H1 (cell line): ENCODE measurements around the gene MYO18A. TPM values are rescaled to one million over a fixed set of nuclear protein-coding genes. Genes with fewer than 3 reads are reported as not detected.

Source experiments
- CTCF ChIA-PET: fragments of 300-600 bp; sonication (Branson Sonifier 250); formaldehyde crosslinking; loops from one replicate; lab custom pipeline; 2021; ENCODE audit not compliant: partially characterized antibody; lab: Charles Lee
- POLR2A ChIA-PET: fragments of 300-600 bp; sonication (Branson Sonifier 250); formaldehyde crosslinking; loops from one replicate; lab custom pipeline; 2021; ENCODE audit warnings: inconsistent platforms; ENCODE audit not compliant: partially characterized antibody; lab: Charles Lee
- DNase-seq, 2 experiments: peaks; one replicate each; pipeline versions ENCODE4 v3.0.0 to v3.0.0-alpha.2; 2010 to 2022; ENCODE audit warnings: low spot score in 2 of 2, low read depth in 1 of 2, mixed read lengths in 1 of 2
- FAIRE-seq: peaks from 2 replicates; lab custom pipeline; 2011; peaks lifted over from hg19 to GRCh38; lab: Jason Lieb, UNC
- H2AFZ ChIP-seq: 2 replicates; pipeline ENCODE4 v1.8.1; 2012; ENCODE audit warnings: low read length, inconsistent platforms
- H2AK5ac ChIP-seq: 2 replicates; pipeline ENCODE4 v1.6.1; 2013; ENCODE audit warnings: low read depth, low read length
- H2BK120ac ChIP-seq: replicated peaks from 2 replicates; pipeline ENCODE3; 2013; ENCODE audit warnings: low read depth, low read length, inconsistent platforms
- H2BK12ac ChIP-seq: 2 replicates; pipeline ENCODE4 v1.6.1; 2013; ENCODE audit warnings: low read depth, low read length
- H2BK15ac ChIP-seq: 2 replicates; pipeline ENCODE4 v1.6.1; 2013; ENCODE audit warnings: low read length
- H2BK20ac ChIP-seq: 2 replicates; pipeline ENCODE4 v1.6.1; 2013; ENCODE audit warnings: low read length
- H2BK5ac ChIP-seq: 2 replicates; pipeline ENCODE4 v1.6.1; 2013; ENCODE audit warnings: low read depth, low read length
- H3K14ac ChIP-seq: 2 replicates; pipeline ENCODE4 v1.6.1; 2013; ENCODE audit warnings: inconsistent platforms; ENCODE audit not compliant: insufficient read length
- H3K18ac ChIP-seq: 2 replicates; pipeline ENCODE4 v1.6.1; 2013; ENCODE audit warnings: low read length; ENCODE audit errors: extremely low read depth
- H3K23ac ChIP-seq: 2 replicates; pipeline ENCODE4 v1.6.1; 2013; ENCODE audit warnings: inconsistent platforms; ENCODE audit not compliant: insufficient read length
- H3K23me2 ChIP-seq: 2 replicates; pipeline ENCODE4 v1.6.1; 2013; ENCODE audit warnings: low read depth, low read length
- H3K27ac ChIP-seq: 2 replicates; pipeline ENCODE4 v1.6.1; 2011; ENCODE audit warnings: low read depth, low read length, inconsistent platforms
- H3K27me3 ChIP-seq, 4 experiments: replicated peaks in 1 of 4; 1 replicate in 1 of 4; 2 replicates in 3 of 4; pipeline versions ENCODE4 v1.6.1 to v1.8.1; 2011 to 2013; ENCODE audit warnings: low read length in 3 of 4, mild to moderate bottlenecking in 3 of 4, inconsistent platforms in 2 of 4, mixed read lengths in 2 of 4, moderate library complexity in 1 of 4; ENCODE audit not compliant: control insufficient read depth in 3 of 4, insufficient read depth in 3 of 4; ENCODE audit errors: extremely low read depth in 1 of 4
- H3K36me3 ChIP-seq, 4 experiments: 2 replicates each; pipeline versions ENCODE4 v1.6.1 to v1.8.1; 2011 to 2013; ENCODE audit warnings: mild to moderate bottlenecking in 4 of 4, low read length in 3 of 4, moderate library complexity in 2 of 4, control low read depth in 1 of 4, inconsistent platforms in 1 of 4; ENCODE audit not compliant: insufficient read depth in 4 of 4, control insufficient read depth in 2 of 4
- H3K4ac ChIP-seq: replicated peaks from 2 replicates; pipeline ENCODE3; 2013; ENCODE audit warnings: low read length, low read depth, mixed read lengths, inconsistent platforms; ENCODE audit not compliant: insufficient read length
- H3K4me1 ChIP-seq, 4 experiments: replicated peaks in 1 of 4; 1 replicate in 1 of 4; 2 replicates in 3 of 4; pipeline versions ENCODE4 v1.6.1 to v1.8.1; 2011 to 2013; ENCODE audit warnings: low read length in 3 of 4, inconsistent platforms in 2 of 4, mixed read lengths in 1 of 4; ENCODE audit not compliant: insufficient read depth in 4 of 4, control insufficient read depth in 3 of 4
- H3K4me2 ChIP-seq, 2 experiments: 2 replicates each; pipeline versions ENCODE4 v1.6.1 to v1.8.1; 2011 to 2013; ENCODE audit warnings: low read depth in 2 of 2, low read length in 2 of 2, control low read depth in 1 of 2, inconsistent platforms in 1 of 2, mild to moderate bottlenecking in 1 of 2; ENCODE audit not compliant: insufficient read depth in 1 of 2
- H3K4me3 ChIP-seq, 4 experiments: fragments of 200-600, 300-600 bp in 1 of 4; sonication (generic), shearing (Covaris generic), sonication (Bioruptor Twin) in 1 of 4; 2 replicates each; pipeline versions ENCODE4 v1.5.1 to v1.8.1; 2011 to 2016; ENCODE audit warnings: low read length in 4 of 4, low read depth in 3 of 4, control low read depth in 2 of 4, inconsistent platforms in 2 of 4, mild to moderate bottlenecking in 2 of 4, mixed read lengths in 1 of 4, moderate library complexity in 1 of 4; ENCODE audit not compliant: insufficient read depth in 2 of 4; ENCODE audit errors: extremely low read depth in 1 of 4
- H3K56ac ChIP-seq: replicated peaks from 2 replicates; pipeline ENCODE3; 2013; ENCODE audit warnings: low read depth, mild to moderate bottlenecking, mixed read lengths, low read length, inconsistent platforms; ENCODE audit not compliant: insufficient read length
- H3K79me1 ChIP-seq: 2 replicates; pipeline ENCODE4 v1.6.1; 2013; ENCODE audit warnings: low read depth, low read length, control low read depth
- H3K79me2 ChIP-seq, 2 experiments: 2 replicates each; pipeline versions ENCODE4 v1.6.1 to v1.8.1; 2012 to 2013; ENCODE audit warnings: low read length in 2 of 2, mild to moderate bottlenecking in 2 of 2, inconsistent platforms in 1 of 2; ENCODE audit not compliant: insufficient read depth in 2 of 2, control insufficient read depth in 1 of 2
- H3K9ac ChIP-seq, 4 experiments: replicated peaks in 1 of 4; 1 replicate in 1 of 4; 2 replicates in 3 of 4; pipeline versions ENCODE4 v1.6.1 to v1.8.1; 2011 to 2013; ENCODE audit warnings: low read depth in 3 of 4, low read length in 3 of 4, control low read depth in 2 of 4, mild to moderate bottlenecking in 2 of 4, moderate library complexity in 2 of 4, inconsistent platforms in 1 of 4; ENCODE audit errors: extremely low read depth in 1 of 4
- H3K9me3 ChIP-seq, 2 experiments: 2 replicates each; pipeline versions ENCODE4 v1.6.1 to v1.8.1; 2012 to 2013; ENCODE audit warnings: mild to moderate bottlenecking in 2 of 2, moderate library complexity in 2 of 2, control low read depth in 1 of 2, inconsistent platforms in 1 of 2, low read depth in 1 of 2, low read length in 1 of 2, mixed read lengths in 1 of 2; ENCODE audit not compliant: insufficient read depth in 2 of 2
- H4K20me1 ChIP-seq, 2 experiments: replicated peaks in 1 of 2; 2 replicates each; pipeline versions ENCODE3 to v1.8.1; 2011 to 2013; ENCODE audit warnings: inconsistent platforms in 2 of 2, low read length in 2 of 2, mild to moderate bottlenecking in 1 of 2; ENCODE audit not compliant: insufficient read depth in 2 of 2, control insufficient read depth in 1 of 2
- H4K5ac ChIP-seq: 2 replicates; pipeline ENCODE4 v1.6.1; 2013; ENCODE audit warnings: low read length, low read depth, mixed read lengths, inconsistent platforms; ENCODE audit not compliant: insufficient read length
- H4K8ac ChIP-seq: 2 replicates; pipeline ENCODE4 v1.8.0; 2013; ENCODE audit warnings: mild to moderate bottlenecking, moderate library complexity, low read length, inconsistent platforms; ENCODE audit not compliant: insufficient read depth; ENCODE audit errors: extremely low read depth
- H4K91ac ChIP-seq: replicated peaks from 2 replicates; pipeline ENCODE3; 2013; ENCODE audit warnings: low read length, mixed read lengths, inconsistent platforms; ENCODE audit not compliant: insufficient read length
- BRCA1 ChIP-seq: IDR thresholded peaks from 2 replicates; pipeline ENCODE4 v1.6.1; 2012; ENCODE audit warnings: low read depth, low read length, improper control_type of control experiment
- CBX5 ChIP-seq: fragments of 300-800, 300-1000 bp; sonication (generic); IDR thresholded peaks from 2 replicates; pipeline ENCODE4 v1.7.1; 2016; ENCODE audit warnings: antibody characterized with exemption, low read length, low read depth
- CREB1 ChIP-seq: IDR thresholded peaks from 2 replicates; pipeline ENCODE4 v1.6.1; 2012; ENCODE audit warnings: inconsistent platforms
- EGR1 ChIP-seq: IDR thresholded peaks from 2 replicates; pipeline ENCODE4 v1.6.1; 2011; ENCODE audit warnings: low read depth, low read length, borderline replicate concordance
- HDAC2 ChIP-seq, 2 experiments: fragments of 300-600 bp in 1 of 2; sonication (generic) in 1 of 2; IDR thresholded peaks; 2 replicates each; pipeline ENCODE4 v1.6.1; 2011 to 2012; ENCODE audit warnings: low read depth in 2 of 2, low read length in 2 of 2, mild to moderate bottlenecking in 2 of 2, moderate library complexity in 2 of 2, borderline replicate concordance in 1 of 2, inconsistent platforms in 1 of 2
- JUN ChIP-seq: IDR thresholded peaks from 2 replicates; pipeline ENCODE4 v1.6.1; 2011; ENCODE audit warnings: low read depth, mild to moderate bottlenecking, improper control_type of control experiment, low read length
- KDM4A ChIP-seq: IDR thresholded peaks from one replicate; pipeline ENCODE4 v1.7.1; 2012; ENCODE audit warnings: low read depth, mild to moderate bottlenecking, moderate library complexity, low read length, inconsistent platforms; ENCODE audit not compliant: severe bottlenecking
- KDM5A ChIP-seq: fragments of 200-600 bp; IDR thresholded peaks from 2 replicates; pipeline ENCODE4 v1.7.1; 2012; ENCODE audit warnings: mild to moderate bottlenecking, low read length, inconsistent platforms, mixed read lengths
- POLR2A ChIP-seq, 2 experiments: IDR thresholded peaks; 1 replicate in 1 of 2; 2 replicates in 1 of 2; pipeline ENCODE4 v1.6.1; 2011; ENCODE audit warnings: low read depth in 2 of 2, low read length in 2 of 2, mild to moderate bottlenecking in 2 of 2; ENCODE audit errors: control extremely low read depth in 1 of 2
- RAD21 ChIP-seq, 2 experiments: IDR thresholded peaks in 1 of 2; conservative IDR thresholded peaks in 1 of 2; 2 replicates each; pipeline ENCODE4 v1.6.1; 2011; ENCODE audit warnings: low read depth in 2 of 2, low read length in 2 of 2, improper control_type of control experiment in 1 of 2, inconsistent platforms in 1 of 2, mild to moderate bottlenecking in 1 of 2, moderate library complexity in 1 of 2
- RFX5 ChIP-seq: IDR thresholded peaks from 2 replicates; pipeline ENCODE4 v1.6.1; 2011; ENCODE audit warnings: low read depth, low read length, improper control_type of control experiment, borderline replicate concordance
- SP1 ChIP-seq: IDR thresholded peaks from 2 replicates; pipeline ENCODE4 v1.6.1; 2011; ENCODE audit warnings: low read depth, low read length
- SP2 ChIP-seq: IDR thresholded peaks from 2 replicates; pipeline ENCODE4 v1.6.1; 2012; ENCODE audit warnings: mild to moderate bottlenecking, low read length, inconsistent platforms
- TCF12 ChIP-seq: IDR thresholded peaks from 2 replicates; pipeline ENCODE4 v1.6.1; 2011; ENCODE audit warnings: low read depth, mild to moderate bottlenecking, low read length
- WGBS, 2 experiments: shearing (Covaris generic) in 1 of 2; methylation state at CpG; one replicate each; pipeline versions ENCODE4 v1.1.6 to v1.1.7; 2013 to 2015; ENCODE audit warnings: low lambda C conversion rate in 2 of 2, mixed read lengths in 2 of 2, inconsistent platforms in 1 of 2, low coverage in 1 of 2, missing lambda C conversion rate in 1 of 2; ENCODE audit not compliant: insufficient replicate concordance in 2 of 2, insufficient coverage in 1 of 2, insufficient read length in 1 of 2; ENCODE audit errors: extremely low coverage in 1 of 2, missing lambda C conversion rate in 1 of 2; 5-methylcytosine and 5-hydroxymethylcytosine counted together
- polyA plus RNA-seq, 7 experiments: library from polyadenylated mRNA; depleted of rRNA in 3 of 7; stranded (reverse) in 5 of 7; unstranded in 2 of 7; fragments of >200 nt in 5 of 7; fragments of 200-250 nt in 2 of 7; gene quantifications; 1 replicate in 5 of 7; 2 replicates in 1 of 7; 4 replicates in 1 of 7; pipeline versions ENCODE4 v1.2.1 to v1.2.3, GENCODE V29; 2011 to 2013; ENCODE audit warnings: missing spikeins in 2 of 7, mixed read lengths in 2 of 7
- total RNA-seq: library from RNA; stranded (reverse); fragmentation: NEBNext Ultra II Directional; extraction: Animal tissue kit (Norgen Biotek cat#: 25700); gene quantifications from 2 replicates; pipeline ENCODE4 v1.2.1, GENCODE V29; 2021

MYO18A gene
- total and polyA plus RNA-seq, 2 of the 8 experiments (the other 6 are each of a cell fraction or from before 2014, with no cell fraction given): 7.6 to 43.8 TPM

- Histone ChIP-seq H3K4me3 (no peak overlapping the region), H2AFZ (no peak overlapping the region), H2AK5ac (no peak overlapping the region), H3K79me2 (no peaks in the 10 kb centered on the region), H3K23me2 (no peaks in the 10 kb centered on the region; the same call in 1 of the 2 replicates), H2BK120ac (no peak overlapping the region), H3K14ac (no peak overlapping the region), H2BK12ac (no peak overlapping the region), H3K27ac (no peak overlapping the region), H4K91ac (no peak overlapping the region), H3K79me1 (no peaks in the 10 kb centered on the region), H3K27me3 (no peaks in the 10 kb centered on the region), H3K23ac (no peak overlapping the region), H3K4ac (no peak overlapping the region), H3K18ac (no peak overlapping the region), H3K36me3 (peaks cover 3 to 45% (median 21%) of the 10 kb centered on the region in 4 experiments), H3K4me1 (peaks cover 0 to 3% (median 1%) of the 10 kb centered on the region in 4 experiments; a peak in 1 of 7 replicates), H4K8ac (no peak overlapping the region), H3K9me3 (no peaks in the 10 kb centered on the region), H2BK15ac (no peak overlapping the region), H4K20me1 (peaks cover 0 to 2% of the 10 kb centered on the region in 2 experiments), H2BK20ac (no peak overlapping the region), H2BK5ac (no peak overlapping the region), H3K9ac (no peak overlapping the region), H4K5ac (no peak overlapping the region), H3K4me2 (no peak overlapping the region), H3K56ac (no peak overlapping the region)
- CTCF ChIA-PET: interaction anchor here (0.6 to 1.4 kb wide), 4 partner anchors 47 to 293 kb away, joined by 3 to 4 read pairs (median 3); no protein-coding TSS in a partner anchor
- POLR2A ChIA-PET: interaction anchor here (0.8 to 1.1 kb wide), 3 partner anchors 11 to 126 kb away, joined by 3 read pairs; no protein-coding TSS in a partner anchor
- 94% methylated on average over 11 of the region's 11 CpGs; no CpG with 5 or more reads in 1 of the 2 experiments for WGBS, 2 experiments
- no peak for DNase-seq
- FAIRE-seq: no peak
- TF ChIP-seq TCF12 (no peak), RFX5 (no peak), POLR2A (IDR thresholded peaks at IDR 0.05; ENCODE audit: control extremely low read depth in 1 of 2, low read depth in 2 of 2, low read length in 2 of 2) (no peak), KDM5A (no peak), CREB1 (no peak), SP2 (no peak), EGR1 (no peak), KDM4A (no peak), SP1 (no peak), BRCA1 (no peak), RAD21 (IDR thresholded peaks at IDR 0.05 in 1 of 2, conservative IDR thresholded peaks at IDR 0.05 in 1 of 2; ENCODE audit: low read depth in 2 of 2, low read length in 2 of 2) (no peak), CBX5 (no peak), JUN (no peak), HDAC2 (IDR thresholded peaks at IDR 0.05; ENCODE audit: borderline replicate concordance in 1 of 2, low read depth in 2 of 2, low read length in 2 of 2) (no peak)
Measured at GRCh38 chr17:29094101-29094708, 86.0 kb downstream of the MYO18A start.
